ENCODE results near the gene TGOLN2.
"Not testable (repeated sequence)": the region's sequence is repeated elsewhere in the genome, so short reads cannot be mapped to it uniquely, and the experiment has no call there.

The TGOLN2 gene

GRCh38 chr2:85334928-85335327, 7.1 kb upstream of the TGOLN2 start:
- no peak for DNase-seq

DNA sequence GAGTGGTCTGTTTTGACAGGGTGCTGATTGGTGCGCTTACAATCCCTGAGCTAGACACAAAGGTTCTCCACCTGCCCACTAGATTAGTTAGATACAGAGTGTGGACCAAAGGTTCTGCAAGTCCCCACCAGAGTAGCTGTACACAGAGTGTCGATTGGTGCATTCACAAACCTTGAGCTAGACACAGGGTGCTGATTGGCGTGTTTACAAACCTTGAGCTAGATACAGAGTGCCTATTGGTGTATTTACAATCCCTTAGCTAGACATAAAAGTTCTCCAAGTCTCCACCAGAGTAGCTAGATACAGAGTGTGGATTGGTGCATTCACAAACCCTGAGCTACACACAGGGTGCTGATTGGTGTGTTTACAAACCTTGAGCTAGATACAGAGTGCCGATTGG, 6.1 kb upstream of the TGOLN2 start:
- DNase-seq = not testable (repeated sequence)

DNA sequence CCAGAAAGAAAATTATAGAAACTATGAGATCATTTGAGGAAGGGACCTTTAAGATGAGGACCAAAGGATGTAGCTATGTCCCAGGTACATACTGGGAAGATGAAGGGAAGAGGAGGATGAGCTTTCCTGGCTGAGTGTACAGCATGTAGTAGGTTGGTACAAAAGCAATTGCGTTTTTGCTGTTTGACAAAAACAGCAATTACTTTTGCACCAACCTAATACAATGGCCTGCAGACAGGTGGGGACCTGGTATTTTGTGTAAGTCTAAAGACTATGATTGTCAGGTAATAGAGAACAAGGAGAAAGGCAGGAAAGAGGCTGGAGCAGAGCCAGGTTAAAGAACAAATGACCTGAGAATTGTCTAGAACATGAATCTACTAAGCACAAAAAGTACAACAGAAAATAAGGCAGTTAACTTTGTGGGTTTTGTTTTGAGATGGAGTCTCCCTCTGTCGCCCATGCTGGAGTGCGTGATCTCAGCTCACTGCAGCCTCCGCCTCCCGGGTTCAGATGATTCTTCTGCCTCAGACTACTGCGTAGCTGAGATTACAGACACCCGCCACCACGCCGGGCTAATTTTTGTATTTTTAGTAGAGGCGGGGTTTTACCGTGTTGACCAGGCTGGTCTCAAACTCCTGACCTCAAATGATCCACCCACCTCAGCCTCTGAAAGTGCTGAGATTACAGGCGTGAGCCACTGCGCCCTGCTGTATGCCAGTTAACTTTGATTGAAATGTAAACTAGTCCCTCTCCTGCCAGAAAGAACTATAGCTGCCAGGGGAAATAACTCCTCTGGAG, 3.2 kb upstream of the TGOLN2 start:
- DNase-seq = no peak

- not testable (repeated sequence) for DNase-seq
Measured at GRCh38 chr2:85329701-85330100, 1.9 kb upstream of the TGOLN2 start.

DNA sequence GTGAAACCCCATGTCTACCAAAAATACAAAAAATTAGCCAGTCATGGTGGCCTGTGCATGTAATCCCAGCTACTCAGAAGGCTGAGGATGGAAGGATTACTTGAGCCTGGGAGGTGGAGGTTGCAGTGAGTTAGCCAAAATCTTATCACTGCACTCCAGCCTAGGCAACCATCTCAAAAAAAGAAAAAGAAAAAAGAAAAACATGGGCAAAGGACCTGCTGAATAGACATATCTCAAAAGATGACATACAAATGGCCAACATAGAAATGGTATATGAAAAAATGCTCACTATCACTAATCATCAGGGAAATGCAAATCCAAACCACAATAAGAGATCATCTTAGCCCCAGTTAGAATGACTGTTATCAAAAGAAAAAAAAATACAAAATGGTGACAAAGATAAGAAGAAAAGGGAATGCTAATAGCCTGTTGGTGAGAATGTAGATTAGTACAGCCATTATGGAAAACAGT, 1.4 kb upstream of the TGOLN2 start:
- DNase-seq = no peak

DNA sequence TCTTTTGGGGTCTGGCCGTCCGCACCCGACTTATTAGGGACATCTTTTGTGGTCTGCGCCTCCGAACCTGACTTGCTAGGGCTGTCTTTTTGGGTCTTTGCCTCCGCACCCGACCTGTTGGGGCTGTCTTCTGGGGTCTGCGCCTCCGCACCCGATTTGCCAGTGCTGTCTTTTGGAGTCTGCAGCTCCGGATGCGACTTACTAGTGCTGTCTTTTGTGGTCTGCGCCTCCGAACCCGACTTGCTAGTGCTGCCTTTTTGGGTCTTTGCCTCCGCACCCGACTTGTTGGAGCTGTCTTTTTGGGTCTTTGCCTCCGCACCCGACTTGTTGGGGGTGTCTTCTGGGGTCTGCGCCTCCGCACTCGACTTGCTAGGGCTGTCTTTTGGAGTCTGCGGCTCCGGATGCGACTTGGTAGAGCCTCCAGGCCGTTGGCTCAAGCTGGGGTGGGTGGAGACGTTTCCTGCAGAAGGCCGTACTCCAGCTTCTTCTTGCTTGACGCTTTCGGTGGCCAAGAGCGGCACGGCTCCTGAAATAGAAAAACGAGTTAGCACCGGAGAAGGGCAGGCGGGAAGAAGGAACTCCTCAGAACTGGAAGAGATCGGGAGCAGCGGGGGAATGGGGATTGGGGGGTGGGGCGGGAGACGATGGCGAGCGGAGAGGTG, 498 bp downstream of the TGOLN2 start:
- no peak for DNase-seq

DNA sequence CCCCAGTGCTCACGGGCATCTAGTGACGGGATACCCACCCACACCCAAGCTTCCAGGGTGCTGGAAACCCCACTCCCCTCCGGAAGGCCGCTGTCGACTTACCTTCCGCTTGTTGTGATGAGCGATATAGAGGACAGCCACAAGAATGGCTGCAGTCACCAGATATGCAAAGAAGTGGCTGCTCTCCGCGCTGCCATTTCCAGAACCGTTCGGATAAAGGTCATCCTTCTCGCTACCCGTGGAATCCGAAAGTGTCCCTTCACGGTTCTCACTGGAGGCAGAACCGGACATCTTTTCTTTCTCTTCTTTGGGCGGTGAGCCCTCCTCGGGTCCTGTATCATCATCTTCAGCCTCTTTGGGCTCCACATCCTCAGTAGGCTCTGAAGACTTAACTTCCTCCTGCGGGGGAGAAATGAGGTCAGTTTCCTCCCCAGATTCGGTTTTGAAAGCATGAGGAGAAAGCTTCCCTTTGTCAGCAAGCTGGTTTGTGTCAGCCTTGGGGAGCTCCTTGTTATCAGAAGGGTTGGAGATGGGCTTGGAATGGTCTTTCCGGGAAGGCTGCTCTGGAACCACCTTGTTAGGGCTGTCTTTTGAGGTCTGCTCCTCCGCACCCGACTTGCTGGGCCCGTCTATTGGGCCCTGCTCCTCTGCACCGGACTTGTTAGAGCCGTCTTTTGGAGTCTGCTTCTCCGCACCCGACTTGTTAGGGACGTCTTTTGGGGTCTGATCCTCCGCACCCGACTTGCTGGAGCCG, 1.2 kb downstream of the TGOLN2 start:
- peak; percentile 66 for DNase-seq

- DNase-seq = no peak
Measured at GRCh38 chr2:85325466-85325811, 2.4 kb downstream of the TGOLN2 start.

DNA sequence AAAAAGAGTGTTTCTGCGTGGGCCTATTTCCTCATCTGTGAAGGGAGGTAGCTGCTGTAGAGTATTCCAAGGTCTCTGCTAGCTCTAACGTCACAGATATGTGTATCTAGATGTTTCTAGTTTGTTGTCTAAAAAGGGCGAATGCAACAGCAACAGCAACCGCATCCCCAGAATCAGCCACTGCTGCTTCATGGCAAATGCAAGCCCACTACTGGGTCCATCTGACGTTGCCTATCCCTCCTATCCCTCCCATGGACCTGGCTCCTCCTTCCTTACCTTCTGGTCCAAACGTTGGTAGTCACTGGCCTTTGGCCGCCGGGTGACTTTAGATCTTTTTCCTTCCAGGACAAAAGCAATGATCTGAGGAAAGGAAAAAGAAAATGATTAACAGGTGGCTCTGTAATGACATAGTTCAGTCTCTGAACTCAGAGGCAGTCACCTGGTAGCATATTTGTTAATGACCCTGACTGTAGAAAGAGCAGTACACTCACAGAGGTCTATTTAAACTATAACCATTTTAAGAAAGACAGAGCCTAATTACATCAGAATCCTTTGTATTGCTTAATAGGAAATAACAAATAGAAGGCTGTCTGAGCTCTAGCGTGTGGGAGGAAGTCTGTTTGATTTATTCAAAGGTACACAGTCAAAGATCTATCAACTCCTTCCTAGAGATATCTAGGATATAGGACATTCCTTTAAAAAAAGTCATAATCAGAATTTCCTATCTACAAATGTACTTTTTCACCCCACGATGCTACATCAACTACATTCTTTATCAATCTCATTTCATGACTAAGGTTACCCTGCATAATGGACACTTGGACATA, 2.9 kb downstream of the TGOLN2 start:
- DNase-seq = peak; percentile 42

- DNase-seq = not testable (repeated sequence)
Measured at GRCh38 chr2:85323988-85324367, 3.8 kb downstream of the TGOLN2 start.

DNA sequence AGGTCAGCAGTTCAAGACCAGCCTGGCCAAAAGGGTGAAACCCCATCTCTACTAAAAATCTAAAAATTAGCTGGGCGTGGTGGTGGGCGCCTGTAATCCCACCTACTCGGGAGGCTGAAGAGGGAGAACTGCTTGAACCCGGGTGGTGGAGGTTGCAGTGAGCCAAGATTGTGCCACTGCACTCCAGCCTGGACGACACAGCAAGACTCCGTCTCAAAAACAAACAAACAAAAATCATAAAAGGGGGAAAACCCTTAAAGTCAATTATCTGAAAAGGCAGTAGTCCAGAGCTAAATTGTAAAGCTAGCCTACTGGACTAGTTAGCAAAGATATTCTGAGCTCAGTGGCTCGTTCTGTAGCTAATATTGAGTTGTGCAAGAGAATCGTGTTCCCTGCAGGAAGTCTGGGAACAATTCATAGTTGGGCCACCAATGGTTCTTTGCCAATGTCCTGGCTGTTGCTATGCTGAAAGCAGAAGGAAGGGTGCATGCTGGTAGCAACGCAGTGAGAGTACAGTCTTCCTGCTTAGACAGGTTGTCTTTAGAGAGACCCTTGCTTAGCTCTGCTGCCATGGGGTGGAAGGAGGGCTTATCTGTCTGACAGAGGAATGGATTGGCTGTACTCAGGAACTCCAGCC, 4.3 kb downstream of the TGOLN2 start:
- no peak for DNase-seq

- DNase-seq = no peak
Measured at GRCh38 chr2:85319796-85320195, 8.0 kb downstream of the TGOLN2 start.

- DNase-seq = no peak
Measured at GRCh38 chr2:85318222-85319074, 9.3 kb downstream of the TGOLN2 start.

DNA sequence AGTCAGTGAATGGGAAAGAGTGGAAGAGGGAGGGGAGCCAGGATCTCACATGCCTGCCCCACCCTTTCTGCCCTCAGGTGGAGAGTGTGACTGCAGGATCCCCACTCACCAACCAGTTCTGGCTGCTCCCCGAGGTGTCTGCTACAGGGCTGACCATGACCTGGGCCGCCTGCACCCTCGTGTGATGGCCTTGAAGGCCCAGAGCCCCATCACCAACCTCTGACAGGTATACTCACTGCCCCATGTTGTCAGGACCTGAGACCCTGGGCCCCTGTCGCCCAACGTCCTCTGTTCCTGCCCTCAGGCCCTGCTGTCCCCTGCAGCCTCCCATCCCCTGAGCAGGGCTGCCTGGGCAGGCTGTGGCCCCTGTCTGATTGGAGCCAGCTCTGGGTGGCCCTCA, 11.9 kb downstream of the TGOLN2 start:
- DNase-seq = not testable (repeated sequence)

GRCh38 chr2:85314884-85315242, 12.9 kb downstream of the TGOLN2 start:
- DNase-seq = no peak

DNA sequence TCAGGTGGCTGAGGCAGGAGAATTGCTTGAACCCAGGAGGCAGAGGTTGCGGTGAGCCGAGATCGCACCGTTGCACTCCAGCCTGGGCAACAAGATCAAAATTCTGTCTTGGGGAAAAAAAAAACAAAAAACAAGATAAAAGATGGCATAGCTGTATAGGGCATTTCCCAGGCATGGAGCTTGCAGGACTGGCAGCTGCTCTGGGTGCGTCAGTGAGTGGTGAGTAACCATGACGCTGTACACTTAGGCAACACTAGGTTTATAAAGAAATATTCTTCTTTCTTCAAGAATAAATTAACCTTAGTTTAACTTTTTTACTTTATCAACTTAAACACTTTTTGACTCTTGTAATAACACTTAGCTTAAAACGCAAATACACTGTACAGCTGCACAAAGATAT, 15.4 kb downstream of the TGOLN2 start:
- no peak for DNase-seq

- no peak for DNase-seq
Measured at GRCh38 chr2:85310330-85310729, 17.5 kb downstream of the TGOLN2 start.

GRCh38 chr2:85309699-85310321, 18.0 kb downstream of the TGOLN2 start:
- DNase-seq = no peak

- DNase-seq = no peak
Measured at GRCh38 chr2:85308896-85309555, 18.8 kb downstream of the TGOLN2 start.

GRCh38 chr2:85308201-85308600, 19.6 kb downstream of the TGOLN2 start:
- no peak for DNase-seq

DNA sequence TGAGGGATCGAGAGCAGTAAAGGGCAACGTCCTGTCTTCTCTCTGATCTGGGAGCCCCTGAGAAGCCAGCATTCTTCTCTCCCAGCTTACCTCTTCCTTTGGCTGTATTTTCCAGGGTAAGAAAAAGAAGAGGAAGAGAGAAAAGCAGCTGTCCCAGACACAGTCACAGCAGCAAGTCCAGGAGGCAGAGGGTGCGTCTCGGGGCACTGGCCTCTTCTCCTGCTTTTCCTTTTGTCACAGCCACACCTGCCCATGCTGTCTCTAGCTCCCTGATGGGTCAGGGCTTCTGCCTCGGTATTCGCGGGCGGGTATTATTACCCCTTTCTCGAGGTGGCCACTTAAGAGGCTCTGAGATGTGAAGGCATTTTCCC, 20.3 kb downstream of the TGOLN2 start:
- no peak for DNase-seq

All from SIG-M5 (cell line).